ENCODE data around the gene PPFIA4.
A peak's percentile ranks its signal among the peaks of the same experiment; 100 is the strongest.

PPFIA4 gene

DNA sequence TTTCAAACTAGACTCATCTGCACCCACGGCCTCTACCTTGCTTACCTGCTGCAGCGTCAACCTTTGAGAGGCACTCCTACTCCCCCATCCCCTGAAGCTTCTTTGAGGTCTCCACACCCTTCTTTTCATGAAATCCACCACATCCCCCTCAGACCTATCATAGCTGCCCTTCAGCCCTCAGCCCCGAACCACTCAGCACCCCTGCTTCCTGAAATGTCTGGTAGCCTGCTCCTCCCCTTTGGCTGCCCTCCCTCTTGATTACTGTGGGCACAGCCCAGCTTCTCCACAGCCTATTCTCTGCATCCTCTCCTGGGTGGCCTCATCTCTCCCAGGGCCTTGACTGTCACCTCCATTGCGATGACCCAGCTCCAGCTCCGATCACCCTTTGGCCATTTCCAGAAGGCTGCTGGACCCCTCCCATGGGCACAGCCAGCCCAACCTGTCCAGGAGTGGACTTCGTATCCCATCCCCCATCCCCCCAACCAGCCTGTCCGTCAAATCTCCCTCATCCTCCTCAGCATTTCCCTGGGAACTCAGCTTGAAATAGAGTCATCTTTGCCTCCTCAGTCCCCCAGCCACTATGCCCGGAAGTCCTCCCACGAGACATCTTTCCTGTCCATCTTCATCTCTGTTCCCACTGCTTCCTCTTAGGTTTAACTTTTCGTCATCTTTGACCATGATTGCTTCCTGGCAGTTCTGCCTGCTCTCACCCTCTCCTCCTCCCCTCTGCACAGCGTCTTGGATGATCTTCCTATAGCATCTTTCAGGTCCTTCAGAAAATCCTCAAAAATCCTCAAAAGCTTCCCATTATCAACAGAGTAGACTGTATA is 95.1 kb downstream of the PPFIA4 start:
- Histone ChIP-seq H3K4me1 (peaks cover 68% of the 10 kb centered on the region), H3K27ac (no peak overlapping the region), H3K4me2 (peak overlapping the region; percentile 64), H3K36me3 (no peaks in the 10 kb centered on the region), H3K27me3 (peaks cover 11% of the 10 kb centered on the region), H4K20me1 (no peaks in the 10 kb centered on the region), H3K9me3 (no peaks in the 10 kb centered on the region), H3K9ac (no peak overlapping the region), H3K4me3 (no peak overlapping the region)
- no peak for TF ChIP-seq Cebpa-rat (IDR thresholded peaks at IDR 0.05)

DNA sequence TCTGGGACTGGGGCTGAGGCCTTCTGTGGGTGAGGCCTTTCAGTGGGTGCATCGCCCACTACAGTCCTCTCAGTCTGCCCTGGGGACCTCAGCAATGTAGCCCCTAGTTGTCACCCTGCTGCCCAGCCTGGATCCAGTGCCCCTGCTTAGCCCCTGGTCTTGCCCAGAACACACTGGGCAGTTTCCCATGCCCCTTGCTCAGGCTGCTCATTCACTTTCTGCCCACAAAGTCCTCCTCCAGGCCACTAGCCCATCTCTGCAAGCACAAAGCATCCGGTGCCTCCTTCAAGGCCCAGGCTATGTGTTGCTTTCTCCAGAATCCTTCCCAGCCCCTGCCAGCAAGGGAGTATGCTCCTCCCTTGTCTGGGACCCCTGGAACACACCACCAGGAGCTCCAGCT is 95.9 kb downstream of the PPFIA4 start:
- no peak overlapping the region for H3K27ac ChIP-seq
- no peak overlapping the region for H3K9ac ChIP-seq
- H3K36me3 ChIP-seq: no peaks in the 10 kb centered on the region
- H3K4me2 ChIP-seq: peak overlapping the region; percentile 64
- H3K4me3 ChIP-seq: no peak overlapping the region
- no peaks in the 10 kb centered on the region for H4K20me1 ChIP-seq
- peaks cover 19% of the 10 kb centered on the region for H3K27me3 ChIP-seq
- H3K4me1 ChIP-seq: peaks cover 76% of the 10 kb centered on the region
- TF ChIP-seq Cebpa-rat (IDR thresholded peaks at IDR 0.05): no peak
- H3K9me3 ChIP-seq: no peaks in the 10 kb centered on the region

DNA sequence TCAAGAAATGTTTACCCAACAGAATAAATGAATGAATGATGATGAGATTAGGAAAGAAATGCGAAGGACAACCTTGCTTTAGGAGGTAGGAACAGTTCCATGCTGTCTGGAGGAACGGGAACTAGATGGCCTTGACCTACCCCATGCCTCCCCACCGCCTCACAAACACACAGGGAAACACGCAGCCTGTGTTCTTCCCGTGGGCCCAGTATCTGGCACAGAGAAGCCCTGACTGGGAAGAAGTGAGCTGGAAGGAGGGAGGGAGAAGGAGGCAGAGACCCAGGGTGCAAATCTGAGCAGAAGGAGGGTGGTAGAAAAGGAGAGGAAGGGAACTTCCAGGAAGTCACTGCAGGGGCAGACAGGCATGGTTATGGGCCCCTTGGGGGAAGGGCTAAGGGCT is 97.7 kb downstream of the PPFIA4 start:
- no peaks in the 10 kb centered on the region for H3K9me3 ChIP-seq
- H3K9ac ChIP-seq: no peak overlapping the region
- peaks cover 75% of the 10 kb centered on the region for H3K4me1 ChIP-seq
- peak overlapping the region; percentile 44; the same call in 1 of the 2 replicates for H3K27ac ChIP-seq
- no peaks in the 10 kb centered on the region for H3K36me3 ChIP-seq
- H3K27me3 ChIP-seq: peaks cover 37% of the 10 kb centered on the region
- H3K4me2 ChIP-seq: peak overlapping the region; percentile 62
- no peak for TF ChIP-seq Cebpa-rat (IDR thresholded peaks at IDR 0.05)
- H4K20me1 ChIP-seq: no peaks in the 10 kb centered on the region
- no peak overlapping the region for H3K4me3 ChIP-seq

DNA sequence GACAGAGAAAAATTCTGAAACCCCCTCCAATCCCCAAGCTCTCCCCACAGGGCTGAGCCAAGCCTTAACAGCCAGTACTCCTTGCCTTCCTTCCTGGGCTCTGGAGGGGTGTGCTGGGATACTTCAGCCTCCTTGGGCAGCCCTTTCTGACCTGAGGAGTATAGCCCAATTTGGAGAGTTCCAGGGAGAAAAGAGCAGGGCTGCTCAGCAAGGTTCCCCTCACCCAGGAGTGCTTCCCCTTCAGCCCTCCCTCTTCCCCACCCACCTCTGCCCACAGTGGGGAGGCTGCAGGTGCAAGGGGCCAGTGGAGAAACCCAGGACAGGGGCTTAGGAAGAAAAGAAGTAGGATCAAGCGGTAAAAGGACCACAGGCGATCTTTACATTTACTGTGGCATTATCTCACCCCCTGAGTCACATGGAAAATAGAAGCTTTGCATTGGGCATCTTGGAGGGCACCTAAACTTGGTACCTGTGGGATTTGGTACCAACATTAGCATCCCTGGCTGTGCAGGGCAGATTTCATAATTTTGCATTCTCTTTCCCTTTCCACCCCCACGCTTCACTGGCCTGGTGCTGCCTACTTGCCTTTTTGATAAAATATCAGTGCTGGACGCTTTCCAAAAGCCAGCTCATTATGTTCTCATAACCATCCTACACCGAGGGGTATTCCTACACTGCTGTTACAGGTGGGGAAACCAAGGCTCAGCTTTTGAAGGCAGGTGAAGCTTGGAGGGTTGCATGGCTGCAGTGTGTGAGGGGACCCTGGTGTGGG is 98.4 kb downstream of the PPFIA4 start:
- no peaks in the 10 kb centered on the region for H3K36me3 ChIP-seq
- no peak overlapping the region for H3K4me3 ChIP-seq
- TF ChIP-seq Cebpa-rat (IDR thresholded peaks at IDR 0.05): no peak
- peak overlapping the region; percentile 44; the same call in 1 of the 2 replicates for H3K27ac ChIP-seq
- peaks cover 44% of the 10 kb centered on the region for H3K27me3 ChIP-seq
- no peaks in the 10 kb centered on the region for H4K20me1 ChIP-seq
- peak overlapping the region; percentile 62 for H3K4me2 ChIP-seq
- no peak overlapping the region for H3K9ac ChIP-seq
- H3K4me1 ChIP-seq: peaks cover 78% of the 10 kb centered on the region
- H3K9me3 ChIP-seq: no peaks in the 10 kb centered on the region

DNA sequence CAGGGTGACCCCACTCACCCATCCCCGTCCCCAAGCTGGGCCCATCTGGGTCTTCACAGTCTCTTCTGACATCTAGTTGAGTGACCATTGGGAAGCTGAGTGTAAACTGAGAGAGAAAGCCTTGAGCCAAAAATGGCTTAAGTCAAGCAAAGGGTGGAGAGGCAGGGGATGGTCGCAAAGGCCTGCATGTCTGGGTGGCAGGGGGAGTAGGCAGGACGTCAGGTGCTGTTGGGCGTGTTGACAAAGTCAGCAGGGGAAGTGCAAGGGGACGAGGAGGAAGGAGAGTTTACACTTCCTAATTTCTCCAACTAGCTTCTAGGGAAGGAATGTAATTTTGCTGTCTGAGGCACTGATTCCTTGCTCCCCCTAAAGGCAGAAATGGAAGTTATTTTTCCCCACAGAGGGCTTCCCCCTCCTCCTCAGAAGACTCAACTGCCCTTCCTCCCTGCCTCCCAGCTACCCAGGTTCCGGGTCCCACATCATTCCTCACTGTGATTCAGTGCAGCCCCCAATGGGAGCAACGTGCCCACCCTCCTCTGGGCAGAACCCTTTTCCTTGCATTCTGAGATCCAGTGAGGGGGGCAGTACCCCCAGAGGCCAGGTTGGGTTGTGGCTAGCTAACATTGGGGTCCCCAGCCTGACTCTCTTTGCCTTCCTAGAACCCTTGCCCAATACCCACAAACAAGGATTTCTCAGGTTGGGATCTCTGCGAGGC is 100.0 kb downstream of the PPFIA4 start:
- H4K20me1 ChIP-seq: no peaks in the 10 kb centered on the region
- H3K27ac ChIP-seq: no peak overlapping the region
- peaks cover 83% of the 10 kb centered on the region for H3K4me1 ChIP-seq
- no peak for TF ChIP-seq Cebpa-rat (IDR thresholded peaks at IDR 0.05)
- no peak overlapping the region for H3K4me3 ChIP-seq
- no peaks in the 10 kb centered on the region for H3K36me3 ChIP-seq
- H3K9ac ChIP-seq: no peak overlapping the region
- H3K27me3 ChIP-seq: peaks cover 44% of the 10 kb centered on the region
- H3K9me3 ChIP-seq: no peaks in the 10 kb centered on the region
- peak overlapping the region; percentile 62 for H3K4me2 ChIP-seq

DNA sequence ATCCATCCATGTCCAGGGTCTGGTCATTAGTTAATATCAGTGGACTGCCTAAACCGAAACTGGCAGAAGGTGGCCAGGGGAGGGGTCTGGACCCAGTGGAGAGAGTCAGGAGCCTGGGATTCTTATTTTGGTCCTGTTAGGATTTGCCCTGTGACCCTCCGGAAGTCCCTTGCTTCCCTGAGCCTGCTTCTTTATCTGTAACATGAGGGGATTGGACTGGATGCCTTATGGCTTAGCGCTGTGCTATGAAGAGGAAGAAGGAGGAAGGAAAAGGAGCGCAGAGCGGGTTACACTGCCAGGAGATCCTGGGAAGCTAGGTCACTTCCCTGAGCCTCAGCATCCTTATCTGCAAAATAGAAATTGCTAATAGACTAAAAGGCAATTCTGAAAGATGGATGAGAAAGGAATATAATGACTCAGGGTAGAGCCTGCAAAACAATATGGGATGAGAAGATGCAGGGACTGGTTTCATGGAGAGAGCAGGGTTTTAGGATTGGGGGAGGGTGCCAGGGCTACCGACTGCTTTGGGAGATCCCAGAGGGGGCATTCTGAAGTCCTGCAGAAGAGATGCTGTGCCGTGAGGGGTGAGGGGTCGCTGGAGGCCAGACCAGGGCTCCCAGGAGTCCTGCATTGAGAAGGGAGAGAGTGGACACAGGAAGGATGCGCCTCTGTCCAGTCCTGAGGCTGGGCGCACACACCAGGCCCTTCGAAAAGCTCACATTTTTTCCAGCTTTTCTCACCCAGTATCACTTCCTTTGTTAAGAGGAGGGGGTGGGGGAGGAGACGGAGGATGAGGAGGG is 100.8 kb downstream of the PPFIA4 start:
- peaks cover 44% of the 10 kb centered on the region for H3K27me3 ChIP-seq

DNA sequence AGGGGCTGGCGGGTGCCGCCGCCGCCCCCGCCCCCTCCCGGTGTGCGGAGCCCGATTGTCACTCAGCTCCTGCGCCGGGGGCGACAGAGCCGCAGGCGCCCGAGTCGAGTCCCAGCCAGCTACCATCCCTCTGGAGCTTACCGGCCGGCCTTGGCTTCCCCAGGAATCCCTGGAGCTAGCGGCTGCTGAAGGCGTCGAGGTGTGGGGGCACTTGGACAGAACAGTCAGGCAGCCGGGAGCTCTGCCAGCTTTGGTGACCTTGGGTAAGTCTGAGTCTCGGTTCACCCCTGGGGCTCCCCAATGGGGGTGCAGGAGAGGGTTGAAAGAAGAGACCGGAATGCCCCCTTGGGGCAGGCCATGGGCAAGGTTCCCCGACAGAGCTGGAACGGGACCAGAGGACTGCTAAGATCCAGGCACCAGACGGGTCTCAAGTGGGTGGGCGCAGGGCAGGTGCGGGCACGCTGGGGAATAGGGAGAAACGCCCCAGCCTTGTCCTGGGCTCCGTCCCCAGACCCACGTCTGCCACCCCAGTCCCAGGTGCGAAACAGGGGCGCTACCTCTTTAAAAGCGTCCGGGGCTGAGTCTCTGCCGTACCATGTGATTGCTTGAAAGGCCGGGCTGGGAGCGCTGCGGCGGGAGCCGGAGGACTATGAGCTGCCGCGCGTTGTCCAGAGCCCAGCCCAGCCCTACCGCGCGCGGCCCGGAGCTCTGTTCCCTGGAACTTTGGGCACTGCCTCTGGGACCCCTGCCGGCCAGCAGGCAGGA is 101.6 kb downstream of the PPFIA4 start, which contains the start of gene ADORA1:
Gene ADORA1 (plus strand): TSS at position 61 of the 765 bp plus-strand sequence. CDS start 1,116 bp downstream, outside the sequence.
- TF ChIP-seq Cebpa-rat (IDR thresholded peaks at IDR 0.05): no peak
- no peak within 1 kb of the TSS for H3K27ac ChIP-seq
- no peaks in the 10 kb centered on the region for H4K20me1 ChIP-seq
- H3K9me3 ChIP-seq: no peaks in the 10 kb centered on the region
- no peak within 1 kb of the TSS for H3K9ac ChIP-seq
- H3K4me3 ChIP-seq: 0 out of 2 replicates have a peak within 1 kb of the TSS, but pooled peaks have one; percentile 27
- no peaks in the 10 kb centered on the region for H3K36me3 ChIP-seq
- H3K4me2 ChIP-seq: peak within 1 kb of the TSS; percentile 62
- peaks cover 87% of the 10 kb centered on the region for H3K4me1 ChIP-seq
- H3K27me3 ChIP-seq: peaks cover 44% of the 10 kb centered on the region

More for the DNA sequence above, 100.8 kb downstream of the PPFIA4 start:
- Histone ChIP-seq H3K27ac (no peak overlapping the region), H3K36me3 (no peaks in the 10 kb centered on the region), H3K9me3 (no peaks in the 10 kb centered on the region), H3K4me2 (peak overlapping the region; percentile 62), H4K20me1 (no peaks in the 10 kb centered on the region), H3K9ac (no peak overlapping the region), H3K4me1 (peaks cover 83% of the 10 kb centered on the region), H3K4me3 (0 out of 2 replicates have a peak overlapping the region, but pooled peaks have one; percentile 27)
- no peak for TF ChIP-seq Cebpa-rat (IDR thresholded peaks at IDR 0.05)

DNA sequence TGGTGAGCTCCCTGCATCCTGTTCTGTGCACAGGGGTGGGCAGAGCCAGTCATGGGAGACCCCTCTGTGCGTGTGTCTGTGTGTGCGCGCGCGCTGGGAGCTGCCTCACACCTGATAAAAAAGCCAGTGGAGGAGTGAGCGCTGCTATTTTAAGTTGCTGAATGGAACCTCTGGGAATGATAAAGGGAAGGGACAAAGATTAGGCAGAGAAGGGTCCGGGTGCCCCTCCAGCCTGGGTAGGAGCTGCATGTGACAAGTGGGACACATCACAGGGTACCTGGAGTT is 102.1 kb downstream of the PPFIA4 start:
- no peak overlapping the region for H3K9ac ChIP-seq

More for the DNA sequence above, 102.1 kb downstream of the PPFIA4 start:
- no peaks in the 10 kb centered on the region for H3K36me3 ChIP-seq
- no peak overlapping the region for H3K27ac ChIP-seq
- peaks cover 88% of the 10 kb centered on the region for H3K4me1 ChIP-seq
- TF ChIP-seq Cebpa-rat (IDR thresholded peaks at IDR 0.05): no peak
- H3K4me2 ChIP-seq: peak overlapping the region; percentile 62
- H3K9me3 ChIP-seq: no peaks in the 10 kb centered on the region
- peaks cover 44% of the 10 kb centered on the region for H3K27me3 ChIP-seq
- H3K4me3 ChIP-seq: 0 out of 2 replicates have a peak overlapping the region, but pooled peaks have one; percentile 4
- H4K20me1 ChIP-seq: no peaks in the 10 kb centered on the region

All from BLaER1 (cell line).